ENCODE data around the gene INPP4A. TPM values are rescaled to one million over a fixed set of nuclear protein-coding genes. Genes with fewer than 3 reads are reported as not detected.

INPP4A gene
- total RNA-seq, 1 experiment from 2014 or later, result 26.7 TPM

GRCh38 chr2:98489486-98489885 is 44.8 kb downstream of the INPP4A start:
- intact Hi-C loops (cut with micrococcal nuclease; ENCODE audit: unreplicated experiment), result no loop called here
- Mint-ChIP-seq H3K4me1 (ENCODE audit: low read depth, unreplicated experiment) (peaks cover 32% of the 10 kb centered on the region), H3K27ac (ENCODE audit: unreplicated experiment) (no peak overlapping the region), H3K4me3 (ENCODE audit: low read depth, unreplicated experiment) (no peak overlapping the region), H3K36me3 (ENCODE audit: insufficient read depth, unreplicated experiment) (no peaks in the 10 kb centered on the region), H3K27me3 (ENCODE audit: unreplicated experiment) (no peaks in the 10 kb centered on the region), H3K9me3 (ENCODE audit: low read depth, unreplicated experiment) (peaks cover 2% of the 10 kb centered on the region)
- no TSS peak for BruUV-seq (replicated peaks)
- no peak for DNase-seq
- CTCF ChIA-PET, result interaction anchor here (0.7 to 2.0 kb wide), 2 partner anchors 10 to 680 kb away, joined by 3 to 7 read pairs; no protein-coding TSS in a partner anchor
- TF ChIP-seq, protein P1, sequence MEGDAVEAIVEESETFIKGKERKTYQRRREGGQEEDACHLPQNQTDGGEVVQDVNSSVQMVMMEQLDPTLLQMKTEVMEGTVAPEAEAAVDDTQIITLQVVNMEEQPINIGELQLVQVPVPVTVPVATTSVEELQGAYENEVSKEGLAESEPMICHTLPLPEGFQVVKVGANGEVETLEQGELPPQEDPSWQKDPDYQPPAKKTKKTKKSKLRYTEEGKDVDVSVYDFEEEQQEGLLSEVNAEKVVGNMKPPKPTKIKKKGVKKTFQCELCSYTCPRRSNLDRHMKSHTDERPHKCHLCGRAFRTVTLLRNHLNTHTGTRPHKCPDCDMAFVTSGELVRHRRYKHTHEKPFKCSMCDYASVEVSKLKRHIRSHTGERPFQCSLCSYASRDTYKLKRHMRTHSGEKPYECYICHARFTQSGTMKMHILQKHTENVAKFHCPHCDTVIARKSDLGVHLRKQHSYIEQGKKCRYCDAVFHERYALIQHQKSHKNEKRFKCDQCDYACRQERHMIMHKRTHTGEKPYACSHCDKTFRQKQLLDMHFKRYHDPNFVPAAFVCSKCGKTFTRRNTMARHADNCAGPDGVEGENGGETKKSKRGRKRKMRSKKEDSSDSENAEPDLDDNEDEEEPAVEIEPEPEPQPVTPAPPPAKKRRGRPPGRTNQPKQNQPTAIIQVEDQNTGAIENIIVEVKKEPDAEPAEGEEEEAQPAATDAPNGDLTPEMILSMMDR (IDR thresholded peaks at IDR 0.05; ENCODE audit: unreplicated experiment), result no peak

DNA sequence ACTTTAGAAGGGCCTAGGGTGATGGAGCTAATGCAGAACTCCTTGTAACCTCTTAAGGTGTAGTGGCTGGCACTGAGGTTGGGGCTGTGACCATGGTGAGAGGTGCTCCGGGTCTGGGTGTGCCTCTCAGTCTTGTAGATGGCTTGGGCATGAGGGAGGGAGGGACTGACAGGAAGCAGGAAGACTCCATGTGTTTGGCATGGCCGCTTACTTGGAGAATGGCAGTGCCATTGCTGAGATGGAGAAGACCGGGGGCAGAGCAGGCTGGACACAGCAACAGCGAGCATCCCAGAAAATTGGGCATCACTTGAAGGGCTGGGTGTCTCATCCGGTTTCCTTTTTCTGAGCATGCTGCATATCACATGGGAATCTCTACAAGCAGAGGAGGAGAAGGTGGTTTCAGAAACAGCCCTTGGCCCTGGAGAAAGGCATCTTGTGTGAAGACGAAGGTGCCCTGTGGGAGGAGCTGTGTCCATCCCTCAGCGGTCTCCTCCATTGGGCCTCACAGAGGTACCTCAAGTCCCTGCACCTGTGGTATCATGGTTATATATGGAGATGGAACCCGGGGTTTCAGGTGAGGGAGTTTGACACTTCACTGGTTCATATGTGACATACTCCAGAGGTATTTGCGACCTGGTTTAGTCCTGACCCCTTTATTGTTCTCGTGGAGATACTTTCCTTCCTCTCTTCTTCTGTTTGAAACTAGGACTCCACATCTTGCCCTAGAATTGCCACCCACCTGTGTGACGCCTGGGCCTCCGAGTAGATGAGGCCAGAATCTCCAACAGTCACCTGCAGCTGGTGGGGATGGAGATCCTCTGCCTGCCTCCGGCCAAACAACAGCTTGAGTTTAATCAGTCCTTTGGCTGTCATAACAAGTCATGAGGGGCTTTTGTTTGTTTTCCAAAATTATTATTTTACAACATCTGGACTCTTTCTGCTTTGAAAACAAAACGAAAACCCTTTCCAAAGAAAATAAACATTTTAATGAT is 45.6 kb downstream of the INPP4A start:
- BruUV-seq (replicated peaks), result no TSS peak
- Mint-ChIP-seq H3K4me1 (ENCODE audit: low read depth, unreplicated experiment) (peaks cover 25% of the 10 kb centered on the region), H3K4me3 (ENCODE audit: low read depth, unreplicated experiment) (no peak overlapping the region), H3K9me3 (ENCODE audit: low read depth, unreplicated experiment) (peaks cover 4% of the 10 kb centered on the region), H3K27ac (ENCODE audit: unreplicated experiment) (no peak overlapping the region), H3K27me3 (ENCODE audit: unreplicated experiment) (no peaks in the 10 kb centered on the region), H3K36me3 (ENCODE audit: insufficient read depth, unreplicated experiment) (no peaks in the 10 kb centered on the region)
- intact Hi-C loops (cut with micrococcal nuclease; ENCODE audit: unreplicated experiment), result no loop called here
- CTCF ChIA-PET, result no interaction called here
- TF ChIP-seq, protein P1 (IDR thresholded peaks at IDR 0.05; ENCODE audit: unreplicated experiment), result no peak
- no peak for DNase-seq

GRCh38 chr2:98492441-98492840 is 47.8 kb downstream of the INPP4A start:
- no peaks in the 10 kb centered on the region for H3K36me3 Mint-ChIP-seq (ENCODE audit: insufficient read depth, unreplicated experiment)
- intact Hi-C loops (cut with micrococcal nuclease; ENCODE audit: unreplicated experiment), result no loop called here
- no peak overlapping the region for H3K27ac Mint-ChIP-seq (ENCODE audit: unreplicated experiment)
- H3K9me3 Mint-ChIP-seq (ENCODE audit: low read depth, unreplicated experiment), result peaks cover 7% of the 10 kb centered on the region
- DNase-seq, result no peak
- CTCF ChIA-PET, result interaction anchor here (1.1 kb wide), 1 partner anchor 50 kb away, joined by 3 read pairs; no protein-coding TSS in a partner anchor
- no peaks in the 10 kb centered on the region for H3K27me3 Mint-ChIP-seq (ENCODE audit: unreplicated experiment)
- no TSS peak for BruUV-seq (replicated peaks)
- no peak overlapping the region for H3K4me3 Mint-ChIP-seq (ENCODE audit: low read depth, unreplicated experiment)
- peaks cover 12% of the 10 kb centered on the region for H3K4me1 Mint-ChIP-seq (ENCODE audit: low read depth, unreplicated experiment)
- TF ChIP-seq, protein P1 (IDR thresholded peaks at IDR 0.05; ENCODE audit: unreplicated experiment), result no peak

DNA sequence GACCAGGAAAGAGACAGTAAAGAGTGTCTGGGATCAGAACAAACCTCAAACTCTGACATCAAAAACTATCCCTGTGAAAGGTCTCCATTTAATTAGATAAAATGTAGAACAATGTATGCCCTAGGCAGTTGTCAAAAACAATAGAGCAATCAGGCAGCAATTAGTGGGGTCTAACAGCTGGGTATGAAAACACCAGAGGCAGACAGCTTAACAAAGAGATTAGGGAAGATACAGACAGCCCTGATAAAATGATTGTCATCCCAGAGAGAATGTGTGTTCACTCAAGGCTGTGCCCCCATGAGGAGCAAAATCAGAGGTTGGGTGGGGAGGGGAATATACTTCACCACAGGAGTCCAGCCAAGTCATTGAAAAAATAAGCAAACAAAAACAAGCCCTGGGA is 50.0 kb downstream of the INPP4A start:
- H3K27ac Mint-ChIP-seq (ENCODE audit: unreplicated experiment), result no peak overlapping the region
- no peak overlapping the region for H3K4me3 Mint-ChIP-seq (ENCODE audit: low read depth, unreplicated experiment)
- no peaks in the 10 kb centered on the region for H3K4me1 Mint-ChIP-seq (ENCODE audit: low read depth, unreplicated experiment)
- no peak for DNase-seq
- H3K9me3 Mint-ChIP-seq (ENCODE audit: low read depth, unreplicated experiment), result peaks cover 7% of the 10 kb centered on the region
- intact Hi-C loops (cut with micrococcal nuclease; ENCODE audit: unreplicated experiment), result no loop called here
- H3K36me3 Mint-ChIP-seq (ENCODE audit: insufficient read depth, unreplicated experiment), result no peaks in the 10 kb centered on the region
- TF ChIP-seq, protein P1 (IDR thresholded peaks at IDR 0.05; ENCODE audit: unreplicated experiment), result no peak
- BruUV-seq (replicated peaks), result no TSS peak
- no peaks in the 10 kb centered on the region for H3K27me3 Mint-ChIP-seq (ENCODE audit: unreplicated experiment)
- CTCF ChIA-PET, result no interaction called here
